Measurements from ENCODE around the gene GAL3ST1.
"Not testable (repeated sequence)": the region's sequence is repeated elsewhere in the genome, so short reads cannot be mapped to it uniquely, and the experiment has no call there.

Gene GAL3ST1

GRCh38 chr22:30605449-30606110 is 31.1 kb upstream of the GAL3ST1 start:
- H3K36me3 Mint-ChIP-seq (ENCODE audit: low read depth): no peaks in the 10 kb centered on the region
- H3K27ac Mint-ChIP-seq: peak overlapping the region; percentile 39
- H3K4me1 Mint-ChIP-seq (ENCODE audit: low read depth): peaks cover 42% of the 10 kb centered on the region
- H3K9me3 Mint-ChIP-seq: no peaks in the 10 kb centered on the region
- H3K4me3 Mint-ChIP-seq: no peak overlapping the region
- peaks cover 15% of the 10 kb centered on the region for H3K27me3 Mint-ChIP-seq (ENCODE audit: low read depth)

- H3K27ac Mint-ChIP-seq: no peak overlapping the region
- peaks cover 34% of the 10 kb centered on the region for H3K4me1 Mint-ChIP-seq (ENCODE audit: low read depth)
- H3K27me3 Mint-ChIP-seq (ENCODE audit: low read depth): peaks cover 15% of the 10 kb centered on the region
- H3K9me3 Mint-ChIP-seq: no peaks in the 10 kb centered on the region
- H3K36me3 Mint-ChIP-seq (ENCODE audit: low read depth): no peaks in the 10 kb centered on the region
- no peak overlapping the region for H3K4me3 Mint-ChIP-seq
Measured at GRCh38 chr22:30604723-30605122, 30.3 kb upstream of the GAL3ST1 start.

- H3K27me3 Mint-ChIP-seq (ENCODE audit: low read depth): peaks cover 15% of the 10 kb centered on the region
- H3K4me3 Mint-ChIP-seq: no peak overlapping the region
- H3K27ac Mint-ChIP-seq: no peak overlapping the region
Measured at GRCh38 chr22:30603801-30604200, 29.3 kb upstream of the GAL3ST1 start.

GRCh38 chr22:30602049-30602448 is 27.6 kb upstream of the GAL3ST1 start:
- no peak overlapping the region for H3K4me3 Mint-ChIP-seq
- no peaks in the 10 kb centered on the region for H3K9me3 Mint-ChIP-seq
- no peaks in the 10 kb centered on the region for H3K36me3 Mint-ChIP-seq (ENCODE audit: low read depth)
- H3K4me1 Mint-ChIP-seq (ENCODE audit: low read depth): peaks cover 10% of the 10 kb centered on the region
- H3K27ac Mint-ChIP-seq: no peak overlapping the region
- H3K27me3 Mint-ChIP-seq (ENCODE audit: low read depth): peaks cover 12% of the 10 kb centered on the region

More at GRCh38 chr22:30603801-30604200, 29.3 kb upstream of the GAL3ST1 start:
- peaks cover 25% of the 10 kb centered on the region for H3K4me1 Mint-ChIP-seq (ENCODE audit: low read depth)
- no peaks in the 10 kb centered on the region for H3K36me3 Mint-ChIP-seq (ENCODE audit: low read depth)
- no peaks in the 10 kb centered on the region for H3K9me3 Mint-ChIP-seq

GRCh38 chr22:30601464-30601863 is 27.0 kb upstream of the GAL3ST1 start:
- Mint-ChIP-seq H3K9me3 (no peaks in the 10 kb centered on the region), H3K36me3 (ENCODE audit: low read depth) (no peaks in the 10 kb centered on the region), H3K4me3 (no peak overlapping the region), H3K4me1 (ENCODE audit: low read depth) (peaks cover 7% of the 10 kb centered on the region), H3K27me3 (ENCODE audit: low read depth) (peaks cover 12% of the 10 kb centered on the region), H3K27ac (no peak overlapping the region)

GRCh38 chr22:30600921-30601320 is 26.5 kb upstream of the GAL3ST1 start:
- peaks cover 12% of the 10 kb centered on the region for H3K27me3 Mint-ChIP-seq (ENCODE audit: low read depth)
- no peak overlapping the region for H3K27ac Mint-ChIP-seq
- no peaks in the 10 kb centered on the region for H3K36me3 Mint-ChIP-seq (ENCODE audit: low read depth)
- peaks cover 7% of the 10 kb centered on the region for H3K4me1 Mint-ChIP-seq (ENCODE audit: low read depth)
- no peak overlapping the region for H3K4me3 Mint-ChIP-seq
- H3K9me3 Mint-ChIP-seq: no peaks in the 10 kb centered on the region

- Mint-ChIP-seq H3K27ac (no peak overlapping the region), H3K27me3 (ENCODE audit: low read depth) (peaks cover 7% of the 10 kb centered on the region), H3K4me1 (ENCODE audit: low read depth) (peaks cover 3% of the 10 kb centered on the region), H3K36me3 (ENCODE audit: low read depth) (no peaks in the 10 kb centered on the region), H3K9me3 (no peaks in the 10 kb centered on the region), H3K4me3 (no peak overlapping the region)
Measured at GRCh38 chr22:30598986-30599385, 24.5 kb upstream of the GAL3ST1 start.

- H3K4me3 Mint-ChIP-seq: no peak overlapping the region
- H3K9me3 Mint-ChIP-seq: no peaks in the 10 kb centered on the region
- peaks cover under 1% of the 10 kb centered on the region for H3K4me1 Mint-ChIP-seq (ENCODE audit: low read depth)
- H3K27ac Mint-ChIP-seq: no peak overlapping the region
- H3K27me3 Mint-ChIP-seq (ENCODE audit: low read depth): peaks cover 13% of the 10 kb centered on the region
- H3K36me3 Mint-ChIP-seq (ENCODE audit: low read depth): no peaks in the 10 kb centered on the region
Measured at GRCh38 chr22:30596886-30597285, 22.4 kb upstream of the GAL3ST1 start.

GRCh38 chr22:30596199-30596598 is 21.7 kb upstream of the GAL3ST1 start:
- H3K4me3 Mint-ChIP-seq: no peak overlapping the region
- no peaks in the 10 kb centered on the region for H3K4me1 Mint-ChIP-seq (ENCODE audit: low read depth)
- H3K36me3 Mint-ChIP-seq (ENCODE audit: low read depth): no peaks in the 10 kb centered on the region
- peaks cover 12% of the 10 kb centered on the region for H3K27me3 Mint-ChIP-seq (ENCODE audit: low read depth)
- no peaks in the 10 kb centered on the region for H3K9me3 Mint-ChIP-seq
- H3K27ac Mint-ChIP-seq: no peak overlapping the region

- not testable (repeated sequence) for H3K9me3 Mint-ChIP-seq; H3K27ac Mint-ChIP-seq; H3K4me3 Mint-ChIP-seq; H3K27me3 Mint-ChIP-seq (ENCODE audit: low read depth); H3K36me3 Mint-ChIP-seq (ENCODE audit: low read depth)
- peaks cover 11% of the 10 kb centered on the region for H3K4me1 Mint-ChIP-seq (ENCODE audit: low read depth)
Measured at GRCh38 chr22:30592360-30592713, 17.9 kb upstream of the GAL3ST1 start.

- Mint-ChIP-seq H3K27ac (no peak within 1 kb of the TSS), H3K4me3 (no peak within 1 kb of the TSS), H3K36me3 (ENCODE audit: low read depth) (peaks cover 5% of the 10 kb centered on the region), H3K27me3 (ENCODE audit: low read depth) (peaks cover 9% of the 10 kb centered on the region), H3K4me1 (ENCODE audit: low read depth) (peaks cover 11% of the 10 kb centered on the region), H3K9me3 (no peaks in the 10 kb centered on the region)
Measured at GRCh38 chr22:30591588-30592359, 17.3 kb upstream of the GAL3ST1 start, which contains the start of gene PES1. PES1 (minus strand) TSS chr22:30591910; CDS start chr22:30591833, 77 bp downstream.

- Mint-ChIP-seq H3K4me3 (no peak overlapping the region), H3K27me3 (ENCODE audit: low read depth) (peaks cover 9% of the 10 kb centered on the region), H3K27ac (no peak overlapping the region), H3K9me3 (no peaks in the 10 kb centered on the region), H3K4me1 (ENCODE audit: low read depth) (peaks cover 11% of the 10 kb centered on the region), H3K36me3 (ENCODE audit: low read depth) (peaks cover 10% of the 10 kb centered on the region)
Measured at GRCh38 chr22:30591191-30591587, 16.7 kb upstream of the GAL3ST1 start.

- Mint-ChIP-seq H3K4me1 (ENCODE audit: low read depth) (peaks cover 11% of the 10 kb centered on the region), H3K36me3 (ENCODE audit: low read depth) (peaks cover 30% of the 10 kb centered on the region), H3K27ac (no peak overlapping the region), H3K4me3 (no peak overlapping the region), H3K27me3 (ENCODE audit: low read depth) (no peaks in the 10 kb centered on the region), H3K9me3 (no peaks in the 10 kb centered on the region)
Measured at GRCh38 chr22:30586414-30586813, 11.9 kb upstream of the GAL3ST1 start.

- H3K9me3 Mint-ChIP-seq: no peaks in the 10 kb centered on the region
- H3K4me1 Mint-ChIP-seq (ENCODE audit: low read depth): no peaks in the 10 kb centered on the region
- H3K36me3 Mint-ChIP-seq (ENCODE audit: low read depth): peaks cover 42% of the 10 kb centered on the region
- no peaks in the 10 kb centered on the region for H3K27me3 Mint-ChIP-seq (ENCODE audit: low read depth)
- no peak overlapping the region for H3K27ac Mint-ChIP-seq
- no peak overlapping the region for H3K4me3 Mint-ChIP-seq
Measured at GRCh38 chr22:30584441-30584840, 10.0 kb upstream of the GAL3ST1 start.
